K562 (cell line): Measurements from ENCODE around the gene NR2F6. TPM values are rescaled to one million over a fixed set of nuclear protein-coding genes. Genes with fewer than 3 reads are reported as not detected.
A peak's percentile ranks its signal among the peaks of the same experiment; 100 is the strongest.

ENCODE experiments used
- ATAC-seq: fragments of 200-7000 bp; cut with Tn5 transposase; 3 replicates; pipeline ENCODE4 v1.9.1; 2020; ENCODE audit warnings: moderate library complexity
- BruUV-seq: library from RNA; stranded (reverse); fragments of 400-500 nt; replicated peaks from 2 replicates; lab custom pipeline; 2021; lab: Mats Ljungman, UMichigan
- CTCF ChIA-PET: fragments of 300-600 bp; formaldehyde crosslinking; extraction: SDS; loops from one replicate; lab custom pipeline; 2021; ENCODE audit warnings: low intra/inter-chr PET ratio; lab: Yijun Ruan, JAX
- POLR2A ChIA-PET: fragments of 300-600, 350-650 bp; sonication (Branson Sonifier 250); formaldehyde crosslinking; extraction: SDS; loops from one replicate; lab custom pipeline; 2021; ENCODE audit warnings: antibody characterized with exemption, inconsistent platforms; lab: Yijun Ruan, JAX
- DNase-seq, 4 experiments: peaks; one replicate each; pipeline versions ENCODE4 v3.0.0 to v3.0.0-alpha.2; 2011 to 2018; ENCODE audit warnings: low spot score in 3 of 4, mixed read lengths in 3 of 4; ENCODE audit errors: extremely low read depth in 1 of 4
- FAIRE-seq: peaks from 2 replicates; lab custom pipeline; 2011; peaks lifted over from hg19 to GRCh38; lab: Jason Lieb, UNC
- H2AFZ ChIP-seq: 2 replicates; pipeline ENCODE4 v1.6.0; 2011; ENCODE audit warnings: low read depth, low read length, control low read depth, inconsistent platforms
- H3K27ac ChIP-seq: fragments of 200-600 bp; 3 replicates; pipeline ENCODE4 v1.8.0; 2011; ENCODE audit warnings: low read depth, mild to moderate bottlenecking, control low read depth, inconsistent platforms, low read length, moderate library complexity, mixed read lengths; ENCODE audit errors: extremely low read depth
- H3K27me3 ChIP-seq, 2 experiments: fragments of 300-600 bp in 1 of 2; 2 replicates in 1 of 2; 3 replicates in 1 of 2; pipeline versions ENCODE4 v1.6.0 to v1.8.0; 2011; ENCODE audit warnings: inconsistent platforms in 2 of 2, low read length in 2 of 2, mild to moderate bottlenecking in 1 of 2, mixed read lengths in 1 of 2, moderate library complexity in 1 of 2; ENCODE audit not compliant: control insufficient read depth in 2 of 2, insufficient read depth in 2 of 2
- H3K36me3 ChIP-seq: fragments of 300-600 bp; 3 replicates; pipeline ENCODE4 v1.8.0; 2011; ENCODE audit warnings: mild to moderate bottlenecking, low read length, inconsistent platforms; ENCODE audit not compliant: control insufficient read depth, insufficient read depth
- H3K4me1 ChIP-seq, 2 experiments: fragments of 200-600 bp in 1 of 2; replicated peaks in 1 of 2; 2 replicates in 1 of 2; 3 replicates in 1 of 2; pipeline versions ENCODE4 v1.5.1 to v1.8.0; 2011; ENCODE audit warnings: inconsistent platforms in 2 of 2, low read length in 2 of 2, mild to moderate bottlenecking in 1 of 2, mixed read lengths in 1 of 2, moderate library complexity in 1 of 2; ENCODE audit not compliant: control insufficient read depth in 2 of 2, insufficient read depth in 2 of 2
- H3K4me2 ChIP-seq: 2 replicates; pipeline ENCODE4 v1.6.1; 2011; ENCODE audit warnings: low read length, control low read depth, inconsistent platforms, mixed read lengths; ENCODE audit not compliant: insufficient read depth
- H3K4me3 ChIP-seq: fragments of 200-600 bp; sonication (generic), shearing (Covaris generic); 2 replicates; pipeline ENCODE4 v1.5.1; 2016; ENCODE audit warnings: control low read depth, inconsistent platforms
- H3K79me2 ChIP-seq: fragments of 200-600 bp; 3 replicates; pipeline ENCODE4 v1.8.0; 2011; ENCODE audit warnings: low read length, inconsistent platforms; ENCODE audit not compliant: control insufficient read depth, insufficient read depth
- H3K9ac ChIP-seq, 2 experiments: 2 replicates each; pipeline versions ENCODE4 v1.6.0 to v1.6.1; 2011; ENCODE audit warnings: low read depth in 2 of 2, low read length in 2 of 2, control low read depth in 1 of 2, inconsistent platforms in 1 of 2, mild to moderate bottlenecking in 1 of 2, mixed read lengths in 1 of 2; ENCODE audit not compliant: insufficient read depth in 1 of 2
- H3K9me1 ChIP-seq: one replicate; pipeline ENCODE4 v1.6.0; 2011; ENCODE audit warnings: inconsistent platforms, mild to moderate bottlenecking, low read length, moderate library complexity; ENCODE audit not compliant: control insufficient read depth, insufficient read depth
- H3K9me3 ChIP-seq: replicated peaks from 2 replicates; pipeline ENCODE4 v1.5.1; 2011; ENCODE audit warnings: low read depth, low read length, inconsistent platforms; ENCODE audit not compliant: control insufficient read depth, insufficient read depth
- H4K20me1 ChIP-seq: replicated peaks from 2 replicates; pipeline ENCODE4 v1.6.1; 2011; ENCODE audit warnings: low read length, inconsistent platforms, mixed read lengths; ENCODE audit not compliant: control insufficient read depth, insufficient read depth
- ATF4 ChIP-seq: fragments of 450-650 bp; formaldehyde crosslinking; IDR thresholded peaks from 2 replicates; pipeline ENCODE4 v1.4.0; 2022; ENCODE audit warnings: mild to moderate bottlenecking, moderate library complexity
- MED1 ChIP-seq: sonication (generic); formaldehyde crosslinking; IDR thresholded peaks from 2 replicates; pipeline ENCODE4 v1.8.1; 2023; ENCODE audit warnings: missing genetic modification reagents, borderline replicate concordance
- NFE2L1 ChIP-seq: fragments of 450-650 bp; IDR thresholded peaks from 2 replicates; pipeline ENCODE4 v1.6.1; 2016; ENCODE audit warnings: missing genetic modification characterization, low read depth, mild to moderate bottlenecking, missing compliant biosample characterization, moderate library complexity, borderline replicate concordance
- NR2F6 ChIP-seq: fragments of 450-650 bp; formaldehyde crosslinking; IDR thresholded peaks from 2 replicates; pipeline ENCODE4 v1.4.0; 2020; ENCODE audit warnings: mild to moderate bottlenecking
- PHB2 ChIP-seq: fragments of 450-650 bp; IDR thresholded peaks from 2 replicates; pipeline ENCODE4 v1.6.1; 2017; ENCODE audit warnings: low read depth
- POLR2AphosphoS5 ChIP-seq: IDR thresholded peaks from 2 replicates; pipeline ENCODE4 v1.6.1; 2011; ENCODE audit warnings: mild to moderate bottlenecking, low read depth, low read length, moderate library complexity; ENCODE audit not compliant: control insufficient read depth, insufficient read depth
- RAD51 ChIP-seq: fragments of 450-650 bp; IDR thresholded peaks from 2 replicates; pipeline ENCODE4 v1.7.1; 2016; ENCODE audit warnings: low read depth, mild to moderate bottlenecking, borderline replicate concordance
- TEAD1 ChIP-seq, 2 experiments: fragments of 450-650 bp in 1 of 2; sonication (generic) in 1 of 2; formaldehyde crosslinking; IDR thresholded peaks; 2 replicates each; pipeline versions ENCODE4 v1.4.0 to v1.8.0; 2020 to 2022; ENCODE audit warnings: mild to moderate bottlenecking in 2 of 2, missing genetic modification reagents in 1 of 2
- U2AF2 ChIP-seq: fragments of 200-400 bp; formaldehyde crosslinking; optimal IDR thresholded peaks from 2 replicates; pipeline ENCODE3; 2017; ENCODE audit warnings: low read depth, mild to moderate bottlenecking, low read length
- ZBED1 ChIP-seq: IDR thresholded peaks from 2 replicates; pipeline ENCODE4 v1.6.1; 2014
- ZKSCAN3 ChIP-seq: fragments of 250-450 bp; sonication (Bioruptor Pico); IDR thresholded peaks from 2 replicates; pipeline ENCODE4 v1.4.0; 2020
- ZNF121 ChIP-seq: sonication (generic); formaldehyde crosslinking; conservative IDR thresholded peaks from 2 replicates; pipeline ENCODE4 v1.8.0; 2022; ENCODE audit warnings: missing genetic modification reagents
- ZNF263 ChIP-seq: sonication (generic); formaldehyde crosslinking; IDR thresholded peaks from 2 replicates; pipeline ENCODE4 v1.8.0; 2022; ENCODE audit warnings: mild to moderate bottlenecking, missing genetic modification reagents, borderline replicate concordance
- WGBS: fragments of 100-300 bp; shearing (Covaris generic); methylation state at CpG from one replicate; pipeline ENCODE4 v1.1.6; 2016; ENCODE audit warnings: low coverage, mixed read lengths; ENCODE audit not compliant: insufficient coverage; ENCODE audit errors: missing lambda C conversion rate; 5-methylcytosine and 5-hydroxymethylcytosine counted together
- in situ Hi-C: fragments of 300-500 bp; cut with MboI; formaldehyde crosslinking; loops from 4 replicates; pipeline ENCODE4 v1.15.0; 2018; ENCODE audit warnings: inconsistent platforms, mixed read lengths
- intact Hi-C: fragments of 100-400 bp; cut with micrococcal nuclease; formaldehyde crosslinking; loops from 2 replicates; pipeline ENCODE4 v1.14.2; 2022
- polyA plus RNA-seq, 8 experiments: library from polyadenylated mRNA; depleted of rRNA in 4 of 8; stranded (reverse) in 5 of 8; unstranded in 3 of 8; fragments of >200 nt; fragmentation: Nextera tagmentation in 2 of 8; fragmentation: Illumina TruSeq in 1 of 8; extraction: Ambion mirVana in 2 of 8; extraction: Trizol in 1 of 8; gene quantifications; 2 replicates each; pipeline versions ENCODE4 v1.2.1 to v1.2.3, GENCODE V29; 2011 to 2014; ENCODE audit warnings: inconsistent platforms in 1 of 8, missing spikeins in 1 of 8
- total RNA-seq, 7 experiments: library from RNA; depleted of rRNA in 6 of 7; stranded (reverse); fragments of >200 nt in 6 of 7; fragmentation: Illumina TruSeq in 2 of 7; extraction: Trizol in 2 of 7; gene quantifications; 2 replicates each; pipeline versions ENCODE4 v1.2.1 to v1.2.3, GENCODE V29; 2011 to 2021; ENCODE audit warnings: low replicate concordance in 1 of 7
- TF ChIP-seq, protein P1 (sequence below): fragments of 250-450 bp; sonication (Bioruptor Pico); IDR thresholded peaks from 2 replicates; pipeline ENCODE4 v1.5.0; 2021; ENCODE audit warnings: mild to moderate bottlenecking, moderate library complexity

The NR2F6 gene
- total and polyA plus RNA-seq, 9 of the 15 experiments (the other 6 are each of a cell fraction or from before 2014, with no cell fraction given), result 0.76 to 97.5 (median 18.8) TPM

- Histone ChIP-seq H3K27me3 (no peaks in the 10 kb centered on the region), H3K9ac (peak overlapping the region; percentile 71 to 92), H3K4me2 (peak overlapping the region; percentile 63), H2AFZ (peak overlapping the region; percentile 87), H3K9me1 (peaks cover 3% of the 10 kb centered on the region), H3K9me3 (no peaks in the 10 kb centered on the region), H4K20me1 (no peaks in the 10 kb centered on the region), H3K4me1 (peaks cover 13 to 29% of the 10 kb centered on the region in 2 experiments), H3K36me3 (peaks cover 24% of the 10 kb centered on the region; the same call in 2 of the 3 replicates), H3K79me2 (peaks cover 9% of the 10 kb centered on the region), H3K4me3 (no peak overlapping the region), H3K27ac (peak overlapping the region; percentile 84)
- in situ Hi-C loops, result no loop called here
- intact Hi-C loops, result no loop called here
- ATAC-seq (peak; percentile 80), DNase-seq (peak; percentile 59 to 85 (median 66)), FAIRE-seq (peak; percentile 82)
- 24% methylated on average over 13 of the region's 14 CpGs for WGBS
- no TSS peak for BruUV-seq
- ChIA-PET POLR2A (interaction anchor here (0.6 to 11.9 kb wide), 7 partner anchors 9 to 1834 kb away, joined by 3 to 129 read pairs (median 3); partner anchors contain the start of gene GTPBP3), CTCF (no interaction called here)
- TF ChIP-seq PHB2 (no peak), ZBED1 (0 out of 2 replicates have a peak, but pooled peaks have one; percentile 35), MED1 (CRISPR knock-in tag) (no peak), NFE2L1 (tag) (no peak), TEAD1 (CRISPR knock-in tag; IDR thresholded peaks at IDR 0.05) (no peak), ATF4 (CRISPR knock-in tag) (no peak), ZNF121 (CRISPR knock-in tag) (0 out of 2 replicates have a peak, but pooled peaks have one; percentile 14), U2AF2 (no peak), NR2F6 (CRISPR knock-in tag) (no peak), ZNF263 (CRISPR knock-in tag) (peak; percentile 47; the same call in 1 of the 2 replicates), ZKSCAN3 (CRISPR knock-in tag) (no peak), POLR2AphosphoS5 (no peak), RAD51 (no peak)
- TF ChIP-seq, protein P1, sequence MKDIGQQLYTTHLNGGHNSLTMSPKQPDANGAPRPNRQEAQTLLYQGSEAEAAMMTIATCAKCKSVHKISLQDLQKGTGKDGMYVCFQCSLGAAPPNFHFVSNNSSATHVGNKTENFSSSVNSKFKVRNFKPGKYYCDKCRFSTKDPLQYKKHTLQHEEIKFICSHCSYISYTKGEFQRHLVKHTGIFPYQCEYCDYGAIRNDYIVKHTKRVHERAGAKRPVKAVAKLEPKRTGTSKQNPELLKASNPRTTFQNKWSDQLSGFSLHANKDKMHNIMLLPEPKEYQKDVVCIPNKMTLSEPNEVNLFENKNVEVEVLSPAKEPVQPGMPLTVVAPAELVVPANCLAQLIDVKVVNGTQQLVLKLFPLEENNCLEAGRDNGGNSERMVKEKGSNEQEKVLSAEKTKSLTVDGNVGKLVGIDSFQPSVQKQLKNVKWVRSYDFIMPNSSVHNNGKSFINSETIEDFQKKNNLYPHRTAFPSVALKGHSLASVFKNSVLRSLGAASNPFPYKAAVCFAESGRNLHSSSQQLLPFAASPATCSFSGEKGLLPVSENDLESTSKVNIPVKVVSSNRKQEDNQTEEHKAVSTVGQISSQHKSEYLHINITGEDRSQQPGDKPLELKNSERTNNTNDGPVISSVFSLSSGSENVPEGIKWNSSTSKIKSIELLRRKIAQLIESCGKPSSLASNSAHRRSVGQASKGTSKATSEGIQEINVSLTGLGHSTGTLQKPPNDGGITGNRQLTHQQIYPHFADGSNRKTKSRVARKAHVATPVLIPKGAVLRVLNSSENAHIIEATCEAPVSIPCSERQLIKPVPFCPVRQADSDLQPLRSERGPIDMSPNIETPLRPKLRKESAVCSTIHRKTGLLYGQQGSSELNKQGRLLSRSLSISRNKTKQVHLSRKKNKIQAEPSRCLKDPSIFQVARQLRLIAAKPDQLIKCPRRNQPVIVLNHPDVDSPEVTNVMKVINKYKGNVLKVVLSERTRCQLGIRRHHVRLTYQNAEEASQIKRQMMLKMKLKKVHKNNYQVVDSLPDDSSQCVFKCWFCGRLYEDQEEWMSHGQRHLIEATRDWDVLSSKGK (CRISPR knock-in tag), result no peak
Observed at GRCh38 chr19:17220207-17220758, 25.4 kb downstream of the NR2F6 start.
